OCI-LY7 (cell line): ENCODE results near the gene DRAM2.

ENCODE experiments used
- CTCF ChIP-seq: fragments of 200-600 bp; sonication (generic); conservative IDR thresholded peaks from 2 replicates; pipeline ENCODE4 v1.5.1; 2014; ENCODE audit warnings: mild to moderate bottlenecking, antibody characterized with exemption, low read length, moderate library complexity, mixed read lengths
- EZH2phosphoT487 ChIP-seq: fragments of 200-600 bp; sonication (generic); IDR thresholded peaks from 2 replicates; pipeline ENCODE4 v1.6.1; 2018; ENCODE audit warnings: low read depth, borderline replicate concordance, mild to moderate bottlenecking, mixed run types, antibody characterized with exemption, low read length, moderate library complexity, mixed read lengths

- no peak for TF ChIP-seq EZH2phosphoT487
- TF ChIP-seq CTCF, result no peak
Observed at GRCh38 chr1:111148376-111148881, 8.5 kb upstream of the DRAM2 start.
